ENCODE measurements around the gene INSL4. TPM values are rescaled to one million over a fixed set of nuclear protein-coding genes. Genes with fewer than 3 reads are reported as not detected.

Gene INSL4
- not detected in 3 replicates for total RNA-seq

DNA sequence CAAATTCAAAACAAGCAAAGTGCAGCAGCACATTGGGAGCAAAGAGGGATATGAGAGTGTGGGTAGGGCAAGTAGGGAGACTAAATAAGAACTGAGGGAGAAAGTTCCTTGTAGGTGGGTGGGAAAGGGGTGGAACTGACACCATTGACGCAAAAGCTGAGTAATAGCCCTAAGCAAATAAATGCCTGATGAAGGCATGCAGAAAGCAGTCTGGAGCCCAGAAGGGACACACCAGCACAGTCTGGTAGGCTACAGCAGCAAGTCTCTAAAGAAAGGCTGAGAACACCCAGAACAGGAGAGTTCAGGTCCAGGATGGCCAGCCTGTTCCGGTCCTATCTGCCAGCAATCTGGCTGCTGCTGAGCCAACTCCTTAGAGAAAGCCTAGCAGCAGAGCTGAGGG lies at the start of gene INSL4:
Gene INSL4, plus strand, starts transcription at position 208 of the 400 bp plus-strand sequence. Its CDS starts 105 bp downstream, at position 313.
- Mint-ChIP-seq H3K4me1 (peaks cover 3% of the 10 kb centered on the region), H3K9me3 (peaks cover 5% of the 10 kb centered on the region), H3K4me3 (no peak within 1 kb of the TSS), H3K36me3 (no peaks in the 10 kb centered on the region), H3K27me3 (ENCODE audit: low read depth) (peaks cover 9% of the 10 kb centered on the region), H3K27ac (no peak within 1 kb of the TSS)
- DNase-seq (ENCODE audit: low spot score in 2 of 2, unreplicated experiment in 2 of 2): no peak
- TF ChIP-seq, protein P1, sequence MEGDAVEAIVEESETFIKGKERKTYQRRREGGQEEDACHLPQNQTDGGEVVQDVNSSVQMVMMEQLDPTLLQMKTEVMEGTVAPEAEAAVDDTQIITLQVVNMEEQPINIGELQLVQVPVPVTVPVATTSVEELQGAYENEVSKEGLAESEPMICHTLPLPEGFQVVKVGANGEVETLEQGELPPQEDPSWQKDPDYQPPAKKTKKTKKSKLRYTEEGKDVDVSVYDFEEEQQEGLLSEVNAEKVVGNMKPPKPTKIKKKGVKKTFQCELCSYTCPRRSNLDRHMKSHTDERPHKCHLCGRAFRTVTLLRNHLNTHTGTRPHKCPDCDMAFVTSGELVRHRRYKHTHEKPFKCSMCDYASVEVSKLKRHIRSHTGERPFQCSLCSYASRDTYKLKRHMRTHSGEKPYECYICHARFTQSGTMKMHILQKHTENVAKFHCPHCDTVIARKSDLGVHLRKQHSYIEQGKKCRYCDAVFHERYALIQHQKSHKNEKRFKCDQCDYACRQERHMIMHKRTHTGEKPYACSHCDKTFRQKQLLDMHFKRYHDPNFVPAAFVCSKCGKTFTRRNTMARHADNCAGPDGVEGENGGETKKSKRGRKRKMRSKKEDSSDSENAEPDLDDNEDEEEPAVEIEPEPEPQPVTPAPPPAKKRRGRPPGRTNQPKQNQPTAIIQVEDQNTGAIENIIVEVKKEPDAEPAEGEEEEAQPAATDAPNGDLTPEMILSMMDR (IDR thresholded peaks at IDR 0.05; ENCODE audit: unreplicated experiment): no peak

DNA sequence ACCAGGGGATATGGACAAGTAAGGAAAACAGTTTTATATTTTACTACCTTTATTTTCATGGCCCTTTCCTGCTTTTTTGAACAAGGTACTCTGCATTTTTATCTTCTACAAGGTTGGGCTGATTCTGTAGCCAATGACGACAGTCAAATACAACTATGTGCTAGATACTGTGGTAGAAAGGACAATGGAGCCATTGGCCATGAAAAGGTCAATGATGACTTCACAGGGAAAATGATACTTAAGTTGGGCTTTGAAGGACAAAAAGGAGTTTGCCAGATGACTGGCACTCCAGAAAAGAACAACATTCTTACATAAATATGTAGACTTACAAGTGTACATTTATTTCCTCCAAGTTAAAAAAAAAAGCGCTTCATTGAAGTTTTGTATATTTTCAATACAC lies 46.4 kb upstream of the INSL4 start:
- Mint-ChIP-seq H3K9me3 (peaks cover 17% of the 10 kb centered on the region), H3K4me1 (no peaks in the 10 kb centered on the region), H3K4me3 (no peak overlapping the region)

DNA sequence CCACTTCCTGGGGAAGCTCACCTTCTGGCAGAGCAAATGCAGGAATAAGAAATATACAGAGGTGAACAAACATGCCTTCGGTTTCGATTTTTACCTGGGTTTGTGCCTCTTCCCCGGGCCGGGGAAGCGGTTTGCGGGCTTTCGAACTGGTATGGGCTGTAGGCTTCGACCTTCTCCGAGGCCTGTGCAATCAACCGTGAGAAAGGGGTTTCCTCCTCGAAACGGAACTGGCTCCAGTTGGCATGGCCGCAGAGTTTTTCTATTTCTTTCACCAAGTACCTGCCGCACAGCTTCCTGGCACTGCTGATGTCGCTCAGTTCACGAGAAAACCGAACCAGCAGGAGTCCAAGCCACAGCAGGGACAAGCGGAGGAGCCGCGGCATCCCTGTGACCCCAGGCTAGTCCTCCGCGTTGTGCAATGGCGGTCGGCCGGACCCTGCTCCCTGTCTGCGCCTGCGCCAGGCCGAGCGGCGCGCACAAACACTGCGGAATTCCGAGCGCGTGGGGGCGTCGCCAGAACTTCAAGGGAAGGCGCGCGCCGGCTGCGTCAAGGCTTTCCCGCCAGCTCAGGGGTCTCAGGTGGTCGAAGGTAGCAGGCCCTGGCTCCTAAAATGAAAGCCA lies 45.9 kb upstream of the INSL4 start, which contains the start of gene INSL6:
Gene INSL6, minus strand, starts transcription at position 420 of the 621 bp plus-strand sequence. Its CDS starts 37 bp downstream, at position 383.
- Mint-ChIP-seq H3K27ac (no peak within 1 kb of the TSS), H3K27me3 (ENCODE audit: low read depth) (no peaks in the 10 kb centered on the region), H3K36me3 (no peaks in the 10 kb centered on the region), H3K9me3 (peaks cover 11% of the 10 kb centered on the region), H3K4me1 (no peaks in the 10 kb centered on the region), H3K4me3 (no peak within 1 kb of the TSS)
- no peak for DNase-seq (ENCODE audit: low spot score in 2 of 2, unreplicated experiment in 2 of 2)
- TF ChIP-seq, protein P1 (IDR thresholded peaks at IDR 0.05; ENCODE audit: unreplicated experiment): no peak

More for the DNA sequence above, 46.4 kb upstream of the INSL4 start:
- H3K27ac Mint-ChIP-seq: no peak overlapping the region
- no peaks in the 10 kb centered on the region for H3K36me3 Mint-ChIP-seq
- H3K27me3 Mint-ChIP-seq (ENCODE audit: low read depth): no peaks in the 10 kb centered on the region
- TF ChIP-seq, protein P1 (IDR thresholded peaks at IDR 0.05; ENCODE audit: unreplicated experiment): no peak
- no peak for DNase-seq (ENCODE audit: low spot score in 2 of 2, unreplicated experiment in 2 of 2)

DNA sequence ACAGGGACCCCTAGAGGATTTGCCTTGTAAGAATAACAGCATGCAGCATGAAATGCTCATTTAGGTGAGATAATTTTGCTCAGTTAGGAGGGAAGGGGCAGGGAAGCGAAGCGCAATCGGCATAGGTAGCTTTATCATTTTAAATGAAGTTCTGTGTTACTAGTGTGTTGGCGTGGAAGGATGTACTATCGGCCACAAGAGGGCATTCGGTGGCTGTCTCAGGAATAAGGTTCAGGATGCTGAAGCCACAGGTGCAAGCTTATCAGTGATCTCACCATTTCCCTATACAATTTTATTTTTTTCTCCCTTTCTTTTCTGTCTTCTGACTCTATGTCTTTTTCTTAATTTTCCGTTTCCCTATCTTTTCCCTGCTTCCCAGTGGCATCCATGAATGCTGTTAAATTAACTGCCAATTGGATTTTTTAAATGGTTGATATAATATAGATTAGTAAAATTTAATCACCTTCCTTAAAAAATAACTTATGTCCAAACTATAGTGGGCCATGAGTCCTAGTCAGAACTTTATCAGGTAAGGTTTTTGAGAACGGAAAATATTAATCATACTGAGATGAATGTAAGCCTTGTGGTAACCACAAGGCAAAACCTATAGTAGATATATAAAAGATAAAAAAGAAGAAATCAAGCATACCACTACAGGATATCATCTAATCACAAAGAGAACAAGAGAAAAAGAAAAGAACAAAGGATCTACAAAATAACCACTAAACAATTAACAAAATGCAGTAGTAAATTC lies 44.6 kb upstream of the INSL4 start:
- TF ChIP-seq, protein P1 (IDR thresholded peaks at IDR 0.05; ENCODE audit: unreplicated experiment): peak; percentile 68
- Mint-ChIP-seq H3K4me3 (no peak overlapping the region), H3K27me3 (ENCODE audit: low read depth) (no peaks in the 10 kb centered on the region), H3K36me3 (no peaks in the 10 kb centered on the region), H3K4me1 (no peaks in the 10 kb centered on the region), H3K27ac (no peak overlapping the region), H3K9me3 (no peaks in the 10 kb centered on the region)
- no peak for DNase-seq (ENCODE audit: low spot score in 2 of 2, unreplicated experiment in 2 of 2)

DNA sequence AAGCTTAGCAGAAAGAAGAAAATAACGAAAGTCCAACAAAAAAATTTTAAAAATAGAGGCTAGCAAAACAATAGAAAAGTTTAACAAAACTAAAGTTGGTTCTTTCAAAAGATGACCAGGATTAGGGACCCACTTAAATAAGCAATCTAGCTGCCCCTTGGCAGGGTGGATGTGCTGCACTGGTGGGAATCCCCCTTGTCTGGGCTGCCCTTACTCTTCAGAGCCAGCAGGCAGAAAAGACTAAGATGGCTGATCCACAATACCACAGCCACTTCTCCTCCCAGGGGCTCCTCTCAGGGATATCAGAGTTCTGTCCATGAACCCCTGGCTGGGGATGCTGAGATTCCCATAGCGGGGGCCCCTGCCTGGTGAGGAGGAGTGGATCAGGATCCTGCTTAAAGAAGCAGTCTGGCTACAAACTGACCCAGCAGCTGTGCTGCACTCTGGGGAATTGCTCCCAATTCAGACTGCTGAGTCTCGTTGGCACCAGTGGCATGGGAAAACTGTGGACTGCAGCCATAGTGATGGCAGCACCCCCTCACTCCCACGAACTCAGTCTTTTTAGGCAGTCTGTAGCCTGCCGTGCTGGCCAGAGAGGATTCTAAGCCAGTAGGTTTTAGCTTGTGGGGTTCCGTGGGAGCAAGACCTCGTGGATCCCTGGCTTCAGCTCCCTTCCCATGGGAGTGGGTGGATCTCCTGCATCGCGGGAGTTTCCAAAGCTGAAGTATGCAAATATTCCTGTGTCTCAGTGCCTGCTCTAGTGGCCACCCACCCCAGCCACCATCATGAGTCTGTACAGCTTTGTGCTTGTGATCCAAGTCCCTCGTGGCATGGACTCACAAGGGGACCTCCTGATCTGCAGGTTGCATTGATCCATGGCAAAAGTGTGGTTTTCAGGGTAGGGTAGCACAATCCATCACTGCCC lies 42.9 kb upstream of the INSL4 start:
- H3K9me3 Mint-ChIP-seq: no peaks in the 10 kb centered on the region
- no peaks in the 10 kb centered on the region for H3K36me3 Mint-ChIP-seq
- TF ChIP-seq, protein P1 (IDR thresholded peaks at IDR 0.05; ENCODE audit: unreplicated experiment): no peak

More for the DNA sequence above, 42.9 kb upstream of the INSL4 start:
- Mint-ChIP-seq H3K4me3 (no peak overlapping the region), H3K27me3 (ENCODE audit: low read depth) (no peaks in the 10 kb centered on the region), H3K4me1 (no peaks in the 10 kb centered on the region), H3K27ac (no peak overlapping the region)
- DNase-seq (ENCODE audit: low spot score in 2 of 2, unreplicated experiment in 2 of 2): no peak

Data from mesothelial cell of epicardium (in vitro differentiated cells).